ENCODE measurements around the gene PRR20G.

DNA sequence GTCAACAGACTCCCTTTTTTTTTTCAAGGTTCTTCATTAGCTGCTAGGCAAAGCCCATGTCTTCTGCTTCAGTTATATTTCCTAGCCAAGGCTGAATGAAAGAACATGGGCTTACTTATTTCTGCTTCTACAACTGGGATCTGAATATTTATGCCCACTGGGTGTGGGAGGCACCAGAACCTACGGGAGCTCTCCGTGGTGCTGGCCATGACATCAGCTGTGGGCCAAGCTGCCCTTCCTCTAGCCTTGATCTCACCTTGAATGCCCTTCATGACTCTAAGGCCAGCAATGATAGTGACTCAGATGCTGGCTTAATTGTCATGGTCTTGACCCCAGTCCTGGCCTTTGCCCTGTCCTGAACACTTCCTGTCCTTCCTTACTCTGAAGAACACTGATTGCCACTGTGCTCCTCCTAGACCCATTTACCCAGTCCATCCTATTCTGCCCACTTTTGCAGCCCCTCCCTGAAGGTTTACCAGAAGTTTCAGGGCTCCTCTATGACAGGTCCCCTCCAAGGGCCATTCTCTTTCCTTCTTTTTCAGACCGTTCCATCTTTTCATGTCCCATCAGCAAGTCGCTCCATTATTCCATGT lies 32.8 kb upstream of the PRR20G start:
- TF ChIP-seq ZBTB44 (tag by site-specific recombination; IDR thresholded peaks at IDR 0.05) (no peak), KLF16 (tag by site-specific recombination; IDR thresholded peaks at IDR 0.05) (no peak), YY1 (tag by site-specific recombination; IDR thresholded peaks at IDR 0.05) (no peak), ZNF843 (tag by site-specific recombination; IDR thresholded peaks at IDR 0.05) (no peak)
- TF ChIP-seq, protein P1, sequence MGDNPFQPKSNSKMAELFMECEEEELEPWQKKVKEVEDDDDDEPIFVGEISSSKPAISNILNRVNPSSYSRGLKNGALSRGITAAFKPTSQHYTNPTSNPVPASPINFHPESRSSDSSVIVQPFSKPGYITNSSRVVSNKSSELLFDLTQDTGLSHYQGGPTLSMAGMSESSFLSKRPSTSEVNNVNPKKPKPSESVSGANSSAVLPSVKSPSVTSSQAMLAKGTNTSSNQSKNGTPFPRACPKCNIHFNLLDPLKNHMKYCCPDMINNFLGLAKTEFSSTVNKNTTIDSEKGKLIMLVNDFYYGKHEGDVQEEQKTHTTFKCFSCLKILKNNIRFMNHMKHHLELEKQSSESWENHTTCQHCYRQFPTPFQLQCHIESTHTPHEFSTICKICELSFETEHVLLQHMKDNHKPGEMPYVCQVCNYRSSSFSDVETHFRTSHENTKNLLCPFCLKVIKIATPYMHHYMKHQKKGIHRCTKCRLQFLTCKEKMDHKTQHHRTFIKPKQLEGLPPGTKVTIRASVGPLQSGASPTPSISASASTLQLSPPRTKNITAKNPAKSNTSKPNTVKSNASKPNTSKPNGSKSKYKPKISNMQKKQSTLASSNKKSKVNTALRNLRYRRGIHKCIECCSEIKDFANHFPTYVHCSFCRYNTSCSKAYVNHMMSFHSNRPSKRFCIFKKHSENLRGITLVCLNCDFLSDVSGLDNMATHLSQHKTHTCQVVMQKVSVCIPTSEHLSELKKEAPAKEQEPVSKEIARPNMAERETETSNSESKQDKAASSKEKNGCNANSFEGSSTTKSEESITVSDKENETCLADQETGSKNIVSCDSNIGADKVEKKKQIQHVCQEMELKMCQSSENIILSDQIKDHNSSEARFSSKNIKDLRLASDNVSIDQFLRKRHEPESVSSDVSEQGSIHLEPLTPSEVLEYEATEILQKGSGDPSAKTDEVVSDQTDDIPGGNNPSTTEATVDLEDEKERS (tag by site-specific recombination; IDR thresholded peaks at IDR 0.05) = no peak
